C4-2B (cell line): ENCODE data around the gene OR51I2.

ENCODE experiments used
- ZFX ChIP-seq: fragments of 450-650 bp; IDR thresholded peaks from 2 replicates; pipeline ENCODE4 v1.6.1; 2017
- TF ChIP-seq, protein P1 (sequence below): fragments of 450-650 bp; conservative IDR thresholded peaks from 2 replicates; pipeline ENCODE4 v1.5.1; 2017; ENCODE audit warnings: mild to moderate bottlenecking

DNA sequence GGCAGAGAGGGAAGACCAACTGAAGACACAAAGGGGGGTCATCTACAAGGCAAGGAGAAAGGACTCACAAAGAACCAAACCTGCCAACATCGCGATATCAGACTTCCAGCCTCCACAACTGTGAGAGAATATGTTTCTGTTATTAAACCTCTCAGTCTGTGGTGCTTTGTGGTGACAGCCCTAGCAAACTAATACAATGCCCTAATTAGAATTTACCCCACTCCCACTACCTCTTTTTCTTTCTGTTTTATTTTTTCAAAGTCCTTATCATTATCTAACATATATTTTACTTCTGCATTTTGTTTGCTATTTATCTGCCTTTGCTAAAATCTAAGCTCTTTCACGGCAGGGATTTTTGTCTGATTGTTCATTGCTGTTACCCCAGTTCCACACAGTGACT, 36.9 kb downstream of the OR51I2 start:
- TF ChIP-seq, protein P1, sequence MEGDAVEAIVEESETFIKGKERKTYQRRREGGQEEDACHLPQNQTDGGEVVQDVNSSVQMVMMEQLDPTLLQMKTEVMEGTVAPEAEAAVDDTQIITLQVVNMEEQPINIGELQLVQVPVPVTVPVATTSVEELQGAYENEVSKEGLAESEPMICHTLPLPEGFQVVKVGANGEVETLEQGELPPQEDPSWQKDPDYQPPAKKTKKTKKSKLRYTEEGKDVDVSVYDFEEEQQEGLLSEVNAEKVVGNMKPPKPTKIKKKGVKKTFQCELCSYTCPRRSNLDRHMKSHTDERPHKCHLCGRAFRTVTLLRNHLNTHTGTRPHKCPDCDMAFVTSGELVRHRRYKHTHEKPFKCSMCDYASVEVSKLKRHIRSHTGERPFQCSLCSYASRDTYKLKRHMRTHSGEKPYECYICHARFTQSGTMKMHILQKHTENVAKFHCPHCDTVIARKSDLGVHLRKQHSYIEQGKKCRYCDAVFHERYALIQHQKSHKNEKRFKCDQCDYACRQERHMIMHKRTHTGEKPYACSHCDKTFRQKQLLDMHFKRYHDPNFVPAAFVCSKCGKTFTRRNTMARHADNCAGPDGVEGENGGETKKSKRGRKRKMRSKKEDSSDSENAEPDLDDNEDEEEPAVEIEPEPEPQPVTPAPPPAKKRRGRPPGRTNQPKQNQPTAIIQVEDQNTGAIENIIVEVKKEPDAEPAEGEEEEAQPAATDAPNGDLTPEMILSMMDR, result no peak
- TF ChIP-seq ZFX, result no peak
